GM23248 (cell line): ENCODE results near the gene TNFRSF21.

Experiments used
- EZH2 ChIP-seq: fragments of 200-600 bp; sonication (generic); IDR thresholded peaks from 2 replicates; pipeline ENCODE4 v1.6.1; 2018; ENCODE audit warnings: antibody characterized with exemption, mild to moderate bottlenecking; ENCODE audit not compliant: insufficient read depth, poor library complexity, severe bottlenecking
- EZH2phosphoT487 ChIP-seq: fragments of 200-600 bp; sonication (generic); IDR thresholded peaks from 2 replicates; pipeline ENCODE4 v1.6.1; 2018; ENCODE audit warnings: antibody characterized with exemption, moderate library complexity, mild to moderate bottlenecking, low read depth; ENCODE audit not compliant: insufficient read depth

GRCh38 chr6:47202644-47203205 is 107.0 kb downstream of the TNFRSF21 start:
- TF ChIP-seq EZH2phosphoT487 (no peak), EZH2 (no peak)
